HG03025 (cell line): ENCODE measurements around the gene CHRM4.

Experiments
- ATAC-seq: cut with Tn5 transposase; IDR thresholded peaks from one replicate; pipeline ENCODE4 v1.9.1; 2021; ENCODE audit warnings: mild to moderate bottlenecking, moderate library complexity; ENCODE audit not compliant: unreplicated experiment, low FRiP score

CHRM4 gene

DNA sequence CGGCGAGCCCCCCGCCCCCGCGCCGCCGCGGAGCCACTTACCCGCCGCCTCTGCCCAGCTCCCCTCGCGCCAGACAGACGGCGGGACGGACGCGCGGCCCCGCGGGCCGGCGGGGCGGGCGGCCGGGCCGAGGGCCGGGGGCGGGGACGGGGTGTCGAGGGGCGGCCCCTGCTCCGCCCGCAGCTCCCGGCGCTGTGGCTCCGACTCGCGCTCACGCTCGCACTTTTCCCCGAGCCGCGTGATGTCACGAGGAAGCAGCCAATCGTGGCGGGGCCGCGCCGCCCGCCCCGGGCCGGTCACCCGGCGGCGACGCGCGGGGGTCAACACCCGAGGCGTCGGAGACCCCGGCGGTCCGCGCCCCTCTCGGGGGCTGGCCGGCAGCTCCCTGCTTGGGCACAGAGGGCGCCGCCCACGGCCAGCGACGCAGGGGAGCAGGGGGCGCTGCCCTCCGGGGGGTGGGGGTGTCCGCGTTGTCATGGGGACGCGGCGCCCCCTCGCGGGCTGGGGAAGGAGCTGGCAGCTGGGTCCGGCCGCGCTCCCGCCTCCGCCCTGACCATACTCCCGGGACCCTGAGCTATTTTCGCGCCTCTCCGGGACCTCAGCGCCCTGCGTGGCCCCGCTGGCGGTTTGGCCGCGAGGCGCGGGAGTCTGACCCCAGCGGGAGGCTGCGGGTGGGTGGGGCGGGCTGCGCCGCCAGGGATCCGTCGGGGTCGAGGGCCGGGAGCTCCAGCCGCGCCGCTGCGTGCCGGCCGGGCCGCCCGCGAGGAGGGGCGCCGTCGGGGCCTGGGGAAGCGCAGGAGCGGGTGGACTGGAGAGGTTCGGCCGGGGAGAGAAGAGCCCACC, at the start of gene CHRM4:
Gene CHRM4 (minus strand): TSS at position 199 of the 843 bp plus-strand sequence. CDS start 5,219 bp downstream, outside the sequence.
- ATAC-seq: peak; percentile 4

- no peak for ATAC-seq
These were observed 46.6 kb upstream of the CHRM4 start for GRCh38 chr11:46438211-46438610.

DNA sequence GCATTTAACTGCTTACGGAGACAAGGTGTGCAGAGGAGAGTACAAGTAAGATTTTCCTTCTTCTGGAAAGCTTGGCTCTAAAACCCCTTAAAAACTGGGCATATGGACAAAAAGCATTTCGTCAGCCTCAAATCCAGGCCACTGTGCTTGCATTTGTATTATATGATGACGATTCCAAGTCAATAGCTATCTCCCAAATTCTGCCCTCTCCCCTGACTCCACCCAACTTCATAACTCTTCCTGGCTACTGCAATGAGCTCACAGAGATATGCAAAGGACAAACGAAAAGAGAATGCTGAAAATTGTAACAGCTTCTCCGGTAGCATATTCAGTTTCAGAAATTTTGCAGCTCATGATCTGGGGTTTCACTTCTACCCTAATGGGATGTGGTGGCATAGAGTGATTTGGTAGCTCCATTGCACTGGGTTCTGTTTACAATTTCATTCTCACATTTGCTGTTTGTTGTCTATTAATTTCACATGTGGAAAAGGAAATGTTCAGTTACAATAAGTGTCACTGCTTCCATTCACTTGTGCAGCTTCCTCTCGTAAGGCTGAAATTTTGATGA, 45.6 kb upstream of the CHRM4 start:
- ATAC-seq: no peak

GRCh38 chr11:46436113-46436512, 44.5 kb upstream of the CHRM4 start:
- ATAC-seq: no peak

- no peak for ATAC-seq
These were observed 44.1 kb upstream of the CHRM4 start for GRCh38 chr11:46435679-46436078.

GRCh38 chr11:46431211-46431610, 39.6 kb upstream of the CHRM4 start:
- ATAC-seq: no peak

DNA sequence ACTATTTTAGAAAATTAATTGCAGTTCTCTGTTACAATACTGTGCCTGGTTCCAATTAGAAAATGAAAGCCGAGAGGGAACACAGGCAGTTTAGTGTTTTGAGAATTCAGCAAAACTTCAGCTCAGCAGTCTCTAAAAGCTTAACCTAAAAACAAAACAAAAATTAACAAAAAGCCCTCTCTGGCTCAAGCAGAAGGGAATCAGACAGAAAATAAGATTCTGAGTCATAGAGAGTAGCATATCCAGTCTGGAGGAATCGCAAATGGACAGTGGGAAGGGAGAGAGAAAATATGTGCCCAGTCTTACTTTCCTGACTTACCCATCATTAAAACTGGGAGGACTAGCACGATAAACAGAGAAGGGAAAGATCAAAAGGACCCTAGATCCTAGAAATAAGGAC, 38.1 kb upstream of the CHRM4 start:
- ATAC-seq: no peak

DNA sequence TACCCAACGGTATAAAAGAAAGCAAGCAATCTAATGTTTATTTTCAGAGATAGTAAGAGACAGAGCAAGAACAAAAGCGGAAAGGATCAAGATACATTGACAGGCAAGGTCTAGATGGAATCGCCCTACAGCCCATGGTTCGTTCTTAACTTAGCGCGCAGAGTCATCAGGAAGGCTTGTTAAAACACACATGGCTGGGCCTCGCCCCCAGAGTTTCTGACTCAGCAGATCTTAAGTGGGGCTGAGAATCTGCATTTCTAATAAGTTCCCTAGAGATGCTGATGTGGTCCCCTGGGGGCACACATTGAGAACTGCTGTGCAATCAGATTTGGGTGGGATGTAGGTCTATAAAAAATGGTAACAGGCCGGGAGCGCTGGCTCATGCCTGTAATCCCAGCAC, 35.8 kb upstream of the CHRM4 start:
- ATAC-seq: no peak

DNA sequence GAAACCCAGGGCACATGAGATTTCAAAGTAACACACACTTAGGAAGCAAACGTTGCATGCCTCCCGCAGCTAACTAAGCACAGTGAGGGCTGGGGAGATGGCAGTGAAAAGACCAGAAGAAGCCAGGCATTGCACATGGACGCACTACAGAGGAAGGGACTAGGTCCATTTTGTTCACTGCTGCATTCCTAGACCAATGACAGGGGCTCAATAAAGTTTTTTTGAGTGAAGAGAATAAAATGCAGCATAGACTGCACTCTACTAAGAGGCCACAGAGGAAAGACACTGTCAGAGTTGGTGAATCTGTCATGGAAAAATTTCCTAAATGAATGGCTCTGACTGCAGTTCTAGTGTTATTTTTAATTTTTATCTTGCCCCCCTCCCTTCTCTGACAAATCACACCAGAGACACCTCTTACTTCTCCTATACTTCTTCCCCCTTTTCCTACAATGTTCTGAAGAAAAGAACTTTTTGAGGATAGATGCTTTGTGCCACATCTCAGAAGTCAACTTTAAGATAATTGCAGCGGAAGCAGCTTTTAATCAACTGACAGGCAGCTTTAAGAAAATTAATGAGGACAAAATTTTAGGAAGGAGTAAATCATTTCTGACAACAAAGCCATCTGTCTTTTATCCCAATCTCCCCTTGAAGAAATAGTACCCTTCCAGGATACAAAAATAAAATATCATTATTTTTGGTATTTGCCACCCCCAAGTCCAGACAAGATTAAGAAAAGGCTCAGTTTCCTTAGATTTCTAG, 34.8 kb upstream of the CHRM4 start:
- ATAC-seq: no peak

DNA sequence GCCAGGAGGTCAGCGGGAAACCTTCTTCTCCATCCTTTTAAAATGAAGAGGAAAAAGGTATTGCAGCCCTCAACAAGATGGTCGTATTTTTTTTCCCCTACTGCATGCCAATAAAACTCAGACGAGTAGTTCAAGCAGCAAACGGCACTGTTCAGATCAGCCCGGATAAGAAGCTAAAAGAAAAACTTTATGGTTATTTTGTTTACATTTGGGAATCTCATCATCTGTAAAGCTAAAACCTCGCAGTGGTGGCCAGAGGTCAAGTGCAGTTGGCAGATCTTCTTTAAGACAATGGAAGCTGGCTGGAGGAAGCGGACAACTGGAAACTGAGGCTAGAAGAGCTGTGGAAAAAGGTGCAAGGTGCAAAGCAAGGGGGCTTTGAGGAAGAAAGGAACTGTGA, 31.0 kb upstream of the CHRM4 start:
- ATAC-seq: no peak

GRCh38 chr11:46421257-46421880, 29.8 kb upstream of the CHRM4 start:
- no peak for ATAC-seq

DNA sequence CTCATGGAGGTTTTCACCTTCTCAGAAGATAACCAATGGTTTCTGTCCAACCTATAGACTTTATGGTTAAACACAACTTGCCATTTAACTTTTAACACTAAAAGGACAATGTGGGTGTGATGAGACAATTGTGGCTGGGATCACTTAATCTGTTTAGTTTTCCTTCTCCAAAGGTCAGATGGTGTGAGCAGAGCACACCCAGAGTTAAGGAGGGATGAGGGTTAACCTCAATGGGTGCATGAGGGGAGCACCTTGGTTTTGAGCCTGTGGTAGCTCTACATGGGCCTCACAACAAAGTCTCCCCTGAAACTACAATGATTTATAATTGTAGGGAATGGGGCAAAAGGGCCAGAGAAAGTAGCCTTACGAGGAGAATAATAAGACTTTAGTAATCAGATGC, 28.9 kb upstream of the CHRM4 start:
- no peak for ATAC-seq

- no peak for ATAC-seq
These were observed 27.2 kb upstream of the CHRM4 start for GRCh38 chr11:46418751-46419150.

GRCh38 chr11:46417711-46418110, 26.1 kb upstream of the CHRM4 start:
- no peak for ATAC-seq

GRCh38 chr11:46414879-46415278, 23.3 kb upstream of the CHRM4 start:
- ATAC-seq: no peak

- ATAC-seq: no peak
These were observed 22.9 kb upstream of the CHRM4 start for GRCh38 chr11:46414466-46414796.

GRCh38 chr11:46413760-46414465, 22.3 kb upstream of the CHRM4 start:
- no peak for ATAC-seq

DNA sequence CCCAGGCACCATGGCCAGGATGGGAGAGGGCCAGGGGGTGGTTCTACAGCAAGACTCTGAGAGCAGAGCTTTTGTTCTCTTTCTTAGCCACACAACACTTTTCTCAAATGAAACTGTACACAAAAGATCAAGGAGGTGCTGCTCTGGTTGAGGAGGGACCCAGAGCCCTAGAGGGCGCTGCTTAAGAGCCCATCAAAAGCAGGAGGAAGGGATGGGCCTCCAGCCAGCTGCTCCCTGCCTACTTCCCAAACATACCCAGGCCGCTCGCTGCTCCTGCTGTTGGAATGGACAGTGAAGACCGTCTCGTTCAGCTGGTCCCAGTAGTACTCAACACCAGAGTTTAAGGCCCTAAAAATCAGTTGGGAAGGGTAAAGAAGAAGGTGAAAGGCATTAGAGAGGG, 18.4 kb upstream of the CHRM4 start:
- no peak for ATAC-seq

- ATAC-seq: no peak
These were observed 16.9 kb upstream of the CHRM4 start for GRCh38 chr11:46408407-46408986.

DNA sequence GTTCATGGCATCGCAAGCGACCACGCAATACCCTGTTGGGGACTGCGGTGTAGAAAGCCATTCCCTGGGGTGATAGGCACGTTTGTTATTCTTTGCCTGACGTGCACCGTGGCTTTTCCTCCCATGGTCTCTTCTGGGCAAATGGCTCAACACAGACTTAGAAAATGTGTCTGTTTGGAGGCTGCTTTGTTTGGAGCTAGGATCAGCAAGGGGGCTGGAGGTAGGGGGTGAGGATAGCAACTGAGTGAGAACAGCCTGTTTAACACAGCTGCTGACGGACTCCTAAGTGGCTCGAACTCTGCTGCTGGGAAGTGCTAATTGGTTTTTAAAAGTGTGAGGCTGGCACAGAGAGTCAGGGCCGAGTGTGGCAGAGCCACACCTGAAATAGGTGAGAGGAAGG, 16.1 kb upstream of the CHRM4 start:
- no peak for ATAC-seq
